CD4-positive, alpha-beta T cell treated with Interleukin-2 at 100 ng/mL for 4 hours (primary cell): ENCODE measurements around the gene SPRR2G.
"Not testable (repeated sequence)": the region's sequence is repeated elsewhere in the genome, so short reads cannot be mapped to it uniquely, and the experiment has no call there.

Source experiments
- DNase-seq: peaks from one replicate; pipeline ENCODE4 v3.0.0-alpha.2; 2020; ENCODE audit warnings: low spot score

Gene SPRR2G

DNA sequence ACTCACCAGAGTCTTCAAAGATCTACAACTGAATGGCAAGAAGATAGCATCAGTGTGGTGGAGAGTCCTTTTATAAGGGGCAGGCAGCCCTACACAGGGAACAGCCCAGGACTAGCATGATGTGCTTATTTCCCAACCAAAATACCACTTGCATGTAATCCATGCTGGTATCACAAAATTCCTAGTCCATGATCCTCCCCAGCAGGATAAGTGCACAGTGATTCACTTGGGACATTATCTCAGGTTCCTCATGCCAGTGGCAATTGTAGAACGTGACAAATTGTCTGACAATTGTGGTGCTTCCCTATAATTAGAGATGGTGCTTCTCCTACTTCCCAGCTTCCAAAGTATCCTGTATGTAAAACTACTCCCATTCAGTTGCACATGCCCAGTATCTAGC, at the start of gene SPRR2G:
Gene SPRR2G, minus strand, starts transcription at position 45 of the 400 bp plus-strand sequence. CDS start 780 bp downstream, outside the sequence.
- no peak for DNase-seq

DNA sequence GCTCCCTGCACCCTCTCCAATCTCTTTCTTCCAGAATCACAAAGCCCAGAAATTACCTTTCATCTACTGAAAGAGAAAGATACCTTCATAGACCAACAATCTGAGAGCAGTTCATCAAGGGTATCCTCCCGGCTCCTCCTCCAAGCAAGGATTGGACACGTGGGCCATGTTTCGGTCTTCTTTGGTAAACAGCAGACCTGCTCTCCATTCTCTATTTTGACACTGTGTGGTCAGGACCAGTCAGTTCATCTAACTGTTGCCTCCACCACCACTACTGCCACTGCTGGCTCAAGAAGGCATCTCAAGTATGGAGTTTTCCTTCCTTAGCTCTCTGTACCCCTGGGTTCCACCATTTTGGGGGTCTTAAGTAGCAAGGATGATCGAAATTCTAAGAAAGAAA, 44.5 kb upstream of the SPRR2G start:
- DNase-seq, result no peak

GRCh38 chr1:153194331-153195050, 43.8 kb upstream of the SPRR2G start:
- no peak for DNase-seq

DNA sequence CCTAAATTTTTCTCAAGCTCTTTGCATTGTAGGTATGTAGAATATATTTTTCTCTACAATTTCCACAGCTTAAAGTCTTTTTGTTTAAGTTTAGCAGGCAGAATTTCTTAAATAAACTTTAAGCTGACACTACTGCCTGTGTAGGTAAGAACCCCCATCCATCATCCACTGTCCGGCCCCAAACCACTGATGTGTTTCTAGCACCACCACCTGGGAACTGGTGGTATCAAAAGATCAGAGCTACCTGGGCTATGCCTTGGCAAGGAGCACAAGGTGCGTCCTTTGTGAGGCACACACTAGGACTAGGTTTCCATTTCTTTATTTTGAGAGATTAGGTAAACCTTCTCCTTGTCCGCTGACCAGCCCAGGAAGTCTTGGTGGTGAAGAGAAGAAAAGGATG, 42.0 kb upstream of the SPRR2G start:
- no peak for DNase-seq

- no peak for DNase-seq
Observed at GRCh38 chr1:153190373-153190772, 39.7 kb upstream of the SPRR2G start.

DNA sequence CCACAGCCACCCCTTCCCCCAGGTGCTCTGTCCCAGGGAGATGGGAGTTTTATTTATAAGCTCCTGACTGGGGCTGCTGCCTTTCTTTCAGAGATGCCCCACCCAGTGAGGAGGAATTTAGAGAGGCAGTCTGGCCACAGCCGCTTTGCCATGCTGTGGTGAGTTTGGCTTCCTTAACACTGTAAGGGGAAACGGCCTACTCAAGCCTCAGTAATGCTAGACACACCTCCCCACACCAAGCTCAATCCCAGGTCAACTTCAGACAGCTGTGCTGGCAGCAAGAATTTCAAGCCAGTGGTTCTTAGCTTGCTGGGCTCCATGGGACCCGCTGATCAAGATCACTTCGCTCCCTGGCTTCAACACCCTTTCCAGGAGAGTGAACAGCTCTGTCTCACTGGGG, 37.6 kb upstream of the SPRR2G start:
- DNase-seq, result not testable (repeated sequence)

GRCh38 chr1:153180556-153180955, 29.9 kb upstream of the SPRR2G start:
- no peak for DNase-seq

- no peak for DNase-seq
Observed at GRCh38 chr1:153178922-153179321, 28.2 kb upstream of the SPRR2G start.

- no peak for DNase-seq
Observed at GRCh38 chr1:153174624-153175023, 23.9 kb upstream of the SPRR2G start.

- DNase-seq, result no peak
Observed at GRCh38 chr1:153168686-153169085, 18.0 kb upstream of the SPRR2G start.

GRCh38 chr1:153155541-153155940, 4.9 kb upstream of the SPRR2G start:
- no peak for DNase-seq

GRCh38 chr1:153152481-153152880, 1.8 kb upstream of the SPRR2G start:
- no peak for DNase-seq

DNA sequence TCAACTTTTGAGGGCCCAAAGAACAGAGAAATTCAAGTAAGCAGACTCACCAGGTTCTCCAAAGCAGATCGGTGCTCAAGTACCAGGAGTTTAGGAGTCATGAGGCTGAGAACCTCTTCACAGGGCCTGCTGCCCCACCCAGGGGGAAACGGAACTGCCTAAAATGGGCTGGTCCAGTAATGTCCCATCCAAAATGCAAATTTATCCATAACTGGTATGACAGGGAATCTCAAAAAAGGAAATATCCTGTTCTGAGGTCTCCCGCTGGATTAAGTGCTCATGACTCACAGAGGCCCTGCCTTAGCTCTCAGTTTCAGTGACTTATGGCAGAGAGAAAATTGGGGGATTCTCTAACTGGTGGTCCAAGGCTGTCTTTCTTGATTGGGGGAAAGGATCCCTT, 9.3 kb downstream of the SPRR2G start:
- no peak for DNase-seq

DNA sequence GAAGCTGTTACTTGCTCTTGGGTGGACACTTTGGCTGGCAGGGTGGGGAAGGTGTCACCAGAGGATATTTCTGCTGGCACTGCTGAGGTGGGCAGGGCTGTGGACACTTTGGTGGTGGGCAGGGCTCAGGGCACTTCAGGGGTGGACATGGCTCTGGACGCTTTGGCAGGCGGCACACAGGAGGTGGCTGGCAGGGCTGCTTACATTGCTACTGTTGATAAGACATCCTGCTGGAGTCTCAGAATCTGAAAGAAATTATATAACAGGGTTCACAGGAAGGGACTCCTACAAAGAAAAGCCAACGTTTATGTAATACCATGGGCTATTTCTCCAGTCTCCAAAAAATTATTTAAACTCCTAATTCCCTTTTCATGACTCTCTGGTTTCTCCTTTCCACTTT, 10.2 kb downstream of the SPRR2G start:
- DNase-seq, result no peak

DNA sequence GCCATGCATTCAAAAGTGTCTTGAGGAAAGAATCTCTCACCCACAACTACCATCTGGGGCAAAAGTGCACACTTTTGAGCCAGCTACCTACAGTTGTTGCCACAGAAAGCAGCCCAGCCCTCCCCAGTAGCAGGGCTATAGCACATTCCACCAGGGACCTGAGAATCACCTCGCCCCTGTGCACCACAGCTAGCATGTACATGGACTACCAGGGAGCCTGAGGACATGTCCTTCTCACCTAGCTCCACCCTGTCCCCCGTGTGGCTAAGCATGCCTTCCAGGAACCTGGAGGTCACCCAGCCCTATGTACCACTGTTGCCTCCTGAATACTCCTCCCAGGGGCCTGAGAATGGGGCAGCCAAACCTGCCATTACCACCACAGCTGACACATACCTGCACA, 16.9 kb downstream of the SPRR2G start:
- no peak for DNase-seq

DNA sequence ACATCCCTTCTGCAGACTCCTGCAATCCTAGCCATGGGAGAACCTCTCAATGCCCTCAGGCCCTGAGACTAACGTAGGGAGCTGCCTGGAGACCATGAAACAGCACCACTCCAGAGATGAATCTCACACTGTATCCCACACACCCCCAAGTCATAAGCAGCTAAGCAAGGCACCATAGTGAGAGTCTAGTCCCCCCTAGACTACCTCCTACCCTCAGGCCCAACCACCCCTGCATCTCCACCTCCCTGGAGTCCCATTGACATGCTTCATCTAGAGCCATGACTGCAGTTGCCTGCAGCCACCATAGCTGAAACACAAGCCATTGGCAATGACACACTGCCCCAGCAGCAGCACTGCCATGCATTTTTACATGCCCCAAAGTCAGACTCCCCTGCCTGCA, 17.4 kb downstream of the SPRR2G start:
- DNase-seq, result no peak

GRCh38 chr1:153128688-153129087, 22.0 kb downstream of the SPRR2G start:
- not testable (repeated sequence) for DNase-seq

DNA sequence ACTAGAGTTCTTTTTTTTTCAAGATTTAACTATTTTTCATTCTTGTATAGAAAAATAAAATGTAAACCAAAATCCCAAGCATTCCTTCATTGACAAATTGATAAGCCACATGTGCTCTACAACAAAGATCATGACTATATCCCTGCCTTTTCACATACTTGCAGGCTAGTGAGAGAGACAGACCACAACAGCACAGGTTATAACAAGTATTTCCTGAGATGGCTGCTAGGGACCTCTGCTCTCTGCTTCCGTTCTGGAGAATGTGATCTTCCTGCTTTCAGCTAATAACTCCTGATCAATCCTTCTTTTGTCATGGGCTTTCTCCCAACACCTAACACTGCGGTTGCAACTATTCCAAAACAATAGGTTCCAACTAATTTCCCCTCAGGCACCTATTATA, 23.4 kb downstream of the SPRR2G start:
- no peak for DNase-seq

DNA sequence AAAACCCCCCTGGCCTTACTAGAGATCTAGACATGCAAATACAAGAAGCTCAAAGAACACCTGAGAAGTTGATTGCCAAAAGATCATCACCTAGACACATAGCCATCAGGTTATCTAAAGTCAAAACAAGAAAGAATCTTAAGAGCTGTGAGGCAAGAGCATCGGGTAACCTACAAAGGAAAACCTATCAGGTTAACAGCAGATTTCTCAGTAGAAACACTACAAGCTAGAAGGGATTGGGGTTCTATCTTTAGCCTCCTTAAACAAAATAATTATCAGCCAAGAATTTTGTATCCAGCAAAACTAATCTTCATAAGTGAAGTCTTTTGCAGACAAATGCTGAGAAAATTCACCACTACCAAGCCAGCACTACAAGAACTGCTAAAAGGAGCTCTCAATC, 25.2 kb downstream of the SPRR2G start:
- DNase-seq, result no peak

- not testable (repeated sequence) for DNase-seq
Observed at GRCh38 chr1:153123793-153124192, 26.9 kb downstream of the SPRR2G start.

DNA sequence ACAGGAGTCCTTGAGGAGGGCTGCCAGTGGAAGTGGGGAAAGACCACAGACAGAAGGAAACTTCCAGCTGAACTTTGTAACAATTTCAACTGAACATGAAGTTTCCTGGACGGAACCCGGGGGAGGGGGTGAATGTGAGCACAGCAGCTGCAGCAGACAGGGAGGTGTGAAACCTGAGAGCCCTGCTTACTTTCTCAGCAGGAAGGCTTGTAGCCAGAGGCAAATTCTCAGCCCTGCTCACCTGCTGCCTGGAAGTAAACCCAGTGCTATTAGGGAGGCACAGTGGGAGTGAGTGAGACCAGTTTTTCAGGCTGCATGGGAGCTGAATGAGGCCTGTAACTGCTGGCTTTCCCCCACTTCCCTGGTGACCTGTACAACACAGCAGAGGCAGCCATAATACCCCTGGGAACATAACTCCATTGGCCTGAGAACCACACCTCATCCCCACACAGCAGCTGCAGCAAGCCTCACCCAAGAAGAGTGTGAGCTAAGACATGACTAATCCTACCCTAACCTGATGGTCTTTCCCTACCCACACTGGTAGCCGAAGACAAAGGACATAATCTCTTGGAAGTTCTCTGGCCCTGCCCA, 27.8 kb downstream of the SPRR2G start:
- no peak for DNase-seq

- DNase-seq, result no peak
Observed at GRCh38 chr1:153120945-153121344, 29.7 kb downstream of the SPRR2G start.

DNA sequence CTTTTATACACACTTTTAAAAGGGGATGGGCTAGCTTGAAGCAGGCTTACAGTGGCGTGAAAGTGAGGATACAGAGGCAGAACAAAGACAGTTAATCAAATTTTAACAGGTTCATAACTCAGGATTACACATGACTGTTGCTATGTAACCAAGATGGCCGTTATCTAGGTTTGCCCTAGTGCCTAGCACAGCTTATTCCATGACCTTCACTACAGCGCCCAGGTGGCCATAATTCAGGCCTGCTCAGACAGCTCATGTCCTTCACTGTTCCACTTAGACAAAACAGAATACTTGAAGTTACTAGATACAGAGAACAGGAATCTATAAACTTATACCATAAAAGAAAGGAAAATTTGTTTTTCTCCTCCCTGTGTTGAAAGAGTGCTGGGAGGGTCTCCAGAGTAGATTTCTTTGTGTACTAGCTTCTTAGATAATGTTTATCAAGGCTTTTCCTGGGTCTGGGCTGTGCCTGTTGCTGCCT, 31.2 kb downstream of the SPRR2G start:
- no peak for DNase-seq

DNA sequence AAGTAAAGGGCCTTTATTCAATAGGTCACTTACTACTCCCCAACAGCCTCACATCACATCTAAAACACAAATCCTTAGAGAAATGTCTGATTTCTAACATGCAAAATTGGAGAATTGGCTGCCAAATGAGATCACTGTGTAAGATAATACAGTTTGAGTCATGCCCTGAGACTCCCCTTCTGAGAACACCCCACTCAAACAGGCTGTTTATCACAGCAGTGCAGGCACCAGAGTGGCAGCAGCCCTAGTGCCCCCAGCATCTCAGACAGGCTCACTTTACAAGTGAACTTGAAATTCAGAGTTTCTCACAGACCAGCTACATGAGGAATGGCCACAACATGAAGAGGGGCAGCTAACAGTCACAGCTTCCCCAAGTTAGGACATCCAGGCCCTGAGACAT, 35.4 kb downstream of the SPRR2G start:
- DNase-seq, result not testable (repeated sequence)
